ENCODE results near the gene ZFAND3.

DNA sequence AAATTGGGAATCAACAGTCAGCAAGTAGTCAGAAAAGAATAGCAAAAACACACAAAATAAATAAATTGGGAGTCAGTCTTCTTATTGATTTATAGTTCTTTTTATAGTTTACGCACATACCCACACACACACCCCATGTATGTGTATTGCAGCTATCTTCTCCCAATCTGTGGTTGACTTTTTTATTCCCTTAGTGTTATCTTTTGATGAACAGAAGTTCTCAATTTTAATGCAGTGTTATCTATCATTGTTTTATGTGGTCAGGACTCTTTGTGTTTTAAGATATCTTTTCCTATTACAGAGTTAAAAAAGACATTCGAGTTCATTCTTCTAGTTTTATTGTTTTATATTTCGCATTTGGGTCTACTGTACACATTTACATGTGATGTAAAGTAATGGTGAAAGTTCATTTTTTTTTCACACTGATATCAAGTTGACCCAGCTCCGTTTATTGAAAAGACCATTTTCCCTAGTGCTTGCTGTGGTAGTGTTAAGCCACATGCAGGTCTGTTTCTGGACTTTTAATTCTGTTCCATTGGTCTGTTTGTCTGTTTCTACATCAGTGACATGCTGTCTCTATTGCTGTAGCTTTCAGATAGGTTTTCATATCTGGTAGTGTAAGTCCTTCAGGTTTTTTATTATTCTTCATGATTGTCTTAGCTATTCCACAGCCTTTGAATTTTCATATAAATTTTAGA is 78.4 kb downstream of the ZFAND3 start:
- TF ChIP-seq, protein P1, sequence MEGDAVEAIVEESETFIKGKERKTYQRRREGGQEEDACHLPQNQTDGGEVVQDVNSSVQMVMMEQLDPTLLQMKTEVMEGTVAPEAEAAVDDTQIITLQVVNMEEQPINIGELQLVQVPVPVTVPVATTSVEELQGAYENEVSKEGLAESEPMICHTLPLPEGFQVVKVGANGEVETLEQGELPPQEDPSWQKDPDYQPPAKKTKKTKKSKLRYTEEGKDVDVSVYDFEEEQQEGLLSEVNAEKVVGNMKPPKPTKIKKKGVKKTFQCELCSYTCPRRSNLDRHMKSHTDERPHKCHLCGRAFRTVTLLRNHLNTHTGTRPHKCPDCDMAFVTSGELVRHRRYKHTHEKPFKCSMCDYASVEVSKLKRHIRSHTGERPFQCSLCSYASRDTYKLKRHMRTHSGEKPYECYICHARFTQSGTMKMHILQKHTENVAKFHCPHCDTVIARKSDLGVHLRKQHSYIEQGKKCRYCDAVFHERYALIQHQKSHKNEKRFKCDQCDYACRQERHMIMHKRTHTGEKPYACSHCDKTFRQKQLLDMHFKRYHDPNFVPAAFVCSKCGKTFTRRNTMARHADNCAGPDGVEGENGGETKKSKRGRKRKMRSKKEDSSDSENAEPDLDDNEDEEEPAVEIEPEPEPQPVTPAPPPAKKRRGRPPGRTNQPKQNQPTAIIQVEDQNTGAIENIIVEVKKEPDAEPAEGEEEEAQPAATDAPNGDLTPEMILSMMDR (IDR thresholded peaks at IDR 0.05) = no peak
- TF ChIP-seq POLR2AphosphoS5 (IDR thresholded peaks at IDR 0.05) = no peak
- no peak for TF ChIP-seq EP300 (IDR thresholded peaks at IDR 0.05)
